Hepatic stellate cell (primary cell): ENCODE measurements around the gene TUBA4A.

Experiments used
- DNase-seq: peaks from one replicate; pipeline ENCODE4 v3.0.0; 2011; ENCODE audit warnings: low spot score

TUBA4A gene

DNA sequence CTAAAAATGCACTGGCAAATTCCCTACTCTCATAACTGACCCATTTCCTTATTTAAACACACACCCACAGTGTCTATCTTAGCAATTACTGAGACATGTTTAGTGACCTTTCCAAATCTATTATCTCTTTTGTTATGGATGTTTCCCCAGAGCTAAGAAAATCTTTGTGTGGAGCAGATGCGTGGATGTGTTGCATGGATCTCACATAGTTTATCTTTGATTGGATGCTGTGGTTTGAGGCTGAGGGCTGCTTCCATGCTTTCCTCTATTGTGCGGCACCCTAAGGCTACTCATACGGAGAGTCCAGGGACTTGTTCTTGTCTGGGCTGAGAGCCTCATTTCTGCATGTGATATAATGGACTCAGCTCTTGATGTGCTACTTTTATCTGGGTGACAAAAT is 19.4 kb downstream of the TUBA4A start:
- DNase-seq = no peak

GRCh38 chr2:219230059-219230540 is 23.6 kb downstream of the TUBA4A start:
- DNase-seq = peak; percentile 45

DNA sequence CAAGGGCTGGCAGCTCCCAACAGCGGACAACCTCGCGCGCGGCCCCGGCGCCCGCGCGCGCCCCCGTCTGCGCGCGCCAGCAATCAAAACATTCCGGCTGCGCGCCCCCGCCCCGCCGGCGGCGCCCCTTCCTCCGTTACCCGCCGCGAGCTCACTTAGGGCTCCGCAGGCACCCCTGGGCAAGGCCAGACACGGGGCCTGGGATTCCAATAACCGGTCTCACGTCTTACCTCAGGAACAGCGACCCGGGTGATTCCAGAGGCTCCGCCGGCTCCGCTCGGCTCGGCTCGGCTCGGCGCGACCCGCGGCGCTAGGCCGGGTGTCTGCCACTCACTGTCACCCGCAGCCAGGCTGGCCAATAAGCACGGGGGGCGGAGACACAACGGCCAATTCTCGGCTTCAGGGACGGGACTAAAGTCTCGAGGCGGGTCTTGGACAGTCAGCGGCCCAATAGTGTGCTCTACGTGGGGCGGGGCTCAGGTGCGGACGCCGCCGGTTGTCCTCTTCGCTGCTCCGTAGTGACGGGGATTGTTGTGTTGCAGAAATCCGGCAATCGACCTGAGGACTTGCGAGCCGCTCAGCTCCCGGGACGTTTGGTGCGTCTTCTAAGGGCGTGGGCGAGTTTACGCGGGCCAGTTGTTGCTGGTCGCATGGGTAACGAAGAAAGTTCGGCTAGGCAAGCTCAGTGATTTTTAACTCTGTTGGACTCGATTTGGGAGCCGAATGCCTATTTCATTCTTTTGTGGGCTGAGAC is 24.2 kb downstream of the TUBA4A start, which contains the start of the genes ANKZF1 and ATG9A:
Gene ANKZF1, plus strand, starts transcription at position 502 of the 754 bp plus-strand sequence. CDS start 452 bp downstream, outside the sequence.
Gene ATG9A, minus strand, starts transcription at position 332 of the 754 bp plus-strand sequence. CDS start 1,612 bp downstream, outside the sequence.
- peak; percentile 100 for DNase-seq

GRCh38 chr2:219228911-219229304 is 24.8 kb downstream of the TUBA4A start:
- no peak for DNase-seq

DNA sequence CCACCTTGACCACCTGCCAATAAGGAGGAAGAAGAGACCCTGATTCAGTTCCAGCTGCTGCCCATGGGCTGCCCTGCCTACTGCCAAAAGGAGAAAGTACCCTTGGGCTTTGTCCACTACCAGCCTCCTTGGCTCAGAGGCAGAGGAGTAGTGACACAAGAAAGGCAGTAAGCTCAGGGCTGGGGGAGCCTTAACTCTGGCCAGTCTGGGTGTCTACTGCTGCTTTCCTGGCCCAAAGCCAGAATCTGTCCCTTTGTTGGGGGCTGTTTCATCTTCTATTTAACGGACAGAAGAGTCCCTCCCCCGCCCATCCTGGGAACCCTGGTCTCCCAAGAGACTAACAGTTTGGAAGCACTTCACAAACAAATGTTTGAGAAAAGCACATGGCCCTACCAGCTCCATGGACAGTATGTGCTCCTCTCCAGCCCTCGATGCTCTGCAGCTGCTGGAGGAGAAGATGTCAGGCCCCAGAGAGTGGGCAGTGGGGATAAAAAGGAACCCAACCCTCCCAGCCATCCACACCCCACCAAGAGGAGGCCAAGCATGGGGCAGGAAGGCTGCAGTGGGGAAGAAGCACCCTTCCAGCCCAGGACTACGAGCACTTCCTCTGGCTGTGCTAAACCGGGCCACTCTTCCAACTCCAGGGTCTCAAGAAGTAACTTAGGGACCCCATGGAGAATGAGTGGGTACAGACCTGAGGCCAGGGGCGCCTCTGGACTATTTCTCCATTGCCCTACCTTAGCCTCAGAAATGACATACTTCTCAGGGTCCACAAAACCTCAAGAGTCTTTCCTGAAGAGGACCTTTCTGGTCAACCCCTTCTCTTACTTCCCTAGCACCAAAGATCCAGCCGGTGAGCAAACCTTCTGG is 25.4 kb downstream of the TUBA4A start:
- peak; percentile 37 for DNase-seq

- no peak for DNase-seq
Measured at GRCh38 chr2:219225350-219225749, 28.4 kb downstream of the TUBA4A start.

GRCh38 chr2:219223831-219224610 is 29.7 kb downstream of the TUBA4A start:
- no peak for DNase-seq

- DNase-seq = no peak
Measured at GRCh38 chr2:219221957-219222518, 31.7 kb downstream of the TUBA4A start.

GRCh38 chr2:219220652-219221402 is 32.9 kb downstream of the TUBA4A start:
- no peak for DNase-seq

- no peak for DNase-seq
Measured at GRCh38 chr2:219219784-219220532, 33.8 kb downstream of the TUBA4A start.

DNA sequence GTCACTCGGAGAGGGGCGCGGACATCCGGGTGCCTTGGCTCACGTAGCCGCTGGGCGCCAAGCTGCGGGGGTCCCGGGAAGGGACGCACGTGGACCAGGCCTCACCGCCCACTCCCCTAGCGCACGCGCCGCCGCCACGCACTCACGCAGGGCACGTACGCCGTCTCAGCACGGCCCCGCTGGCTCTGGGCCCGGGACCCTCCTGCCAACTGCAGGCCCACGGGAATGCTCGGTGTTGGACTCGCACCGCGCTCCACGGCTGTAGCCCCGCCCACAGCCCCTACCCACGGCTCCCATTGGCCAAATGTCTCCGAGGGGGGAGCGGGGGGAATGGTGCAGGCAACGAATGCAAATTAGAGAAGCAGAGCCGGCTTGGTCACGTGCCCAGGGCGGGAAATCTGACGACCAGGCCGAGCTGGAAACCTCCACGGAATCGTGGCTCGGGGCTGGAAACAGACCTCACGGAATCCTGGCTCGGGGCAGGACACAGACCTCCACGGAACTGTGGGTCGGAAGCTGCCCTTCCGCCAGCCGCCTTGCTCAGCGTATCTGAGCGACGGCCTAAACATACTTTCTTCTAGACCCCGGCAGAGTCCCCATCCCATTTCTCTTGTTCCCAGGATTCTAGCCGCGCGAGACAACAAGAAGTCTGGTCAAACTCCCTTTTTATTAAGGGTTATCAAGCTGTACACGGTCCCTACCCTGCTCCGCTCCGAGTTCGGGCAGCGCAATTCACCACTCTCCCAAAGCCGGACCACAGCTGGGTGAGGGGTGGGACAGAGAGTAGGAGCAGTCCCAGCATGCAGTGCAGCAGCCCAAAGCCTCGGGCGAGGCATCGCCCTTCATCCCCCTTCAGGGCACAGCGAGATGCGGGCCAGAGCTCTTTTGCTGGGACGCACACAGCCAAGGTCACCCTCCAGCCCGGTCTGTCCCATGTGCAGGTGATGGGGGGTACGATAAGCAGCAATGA is 34.7 kb downstream of the TUBA4A start, which contains the start of gene ABCB6:
Gene ABCB6, minus strand, starts transcription at position 227 of the 970 bp plus-strand sequence. CDS start 285 bp downstream, outside the sequence.
- peak; percentile 97 for DNase-seq

DNA sequence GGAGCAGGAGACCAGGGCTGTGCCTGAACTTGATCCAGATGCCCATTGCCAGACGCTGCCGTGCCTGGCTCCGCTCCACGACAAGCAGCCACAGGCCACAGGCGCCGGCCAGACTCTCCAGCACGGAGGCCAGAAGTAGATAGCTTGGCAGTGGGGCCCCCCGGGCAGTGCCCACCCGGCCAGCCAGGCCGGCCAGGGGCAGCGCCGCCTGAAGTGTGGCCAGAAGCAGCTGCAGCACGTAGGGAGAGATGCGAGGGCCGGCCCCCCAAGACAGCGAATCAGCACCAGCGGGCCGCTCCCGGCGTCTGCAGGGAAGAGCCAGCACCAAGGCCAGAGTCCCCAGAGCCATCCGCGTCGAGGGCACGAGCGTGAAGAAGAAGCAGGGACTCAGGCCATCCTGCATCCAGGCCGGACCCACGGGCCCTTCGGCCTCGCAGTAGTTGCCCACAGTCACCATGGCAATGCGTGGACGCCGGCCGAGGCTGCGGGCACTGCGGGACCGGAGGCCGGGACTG is 35.4 kb downstream of the TUBA4A start:
- peak; percentile 82 for DNase-seq

DNA sequence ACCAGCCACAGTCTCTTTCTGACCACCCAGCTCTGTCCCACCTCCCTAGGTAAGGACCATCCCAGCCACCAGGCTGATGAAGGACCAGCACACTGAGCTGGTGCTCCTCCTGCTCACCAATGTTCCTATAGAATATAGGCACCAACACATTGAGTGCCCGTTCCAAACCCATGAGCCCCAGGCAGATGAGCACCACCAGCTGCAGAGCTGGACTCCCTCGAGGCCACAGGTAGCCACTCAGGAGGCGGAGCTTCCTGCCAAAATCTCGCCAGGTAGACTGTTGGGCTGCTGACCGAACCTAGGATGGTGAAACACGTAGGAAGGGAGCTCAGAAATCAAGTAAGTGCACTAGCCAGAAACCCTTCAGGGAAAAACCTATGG is 37.2 kb downstream of the TUBA4A start:
- DNase-seq = no peak

- no peak for DNase-seq
Measured at GRCh38 chr2:219215871-219216534, 37.7 kb downstream of the TUBA4A start.

DNA sequence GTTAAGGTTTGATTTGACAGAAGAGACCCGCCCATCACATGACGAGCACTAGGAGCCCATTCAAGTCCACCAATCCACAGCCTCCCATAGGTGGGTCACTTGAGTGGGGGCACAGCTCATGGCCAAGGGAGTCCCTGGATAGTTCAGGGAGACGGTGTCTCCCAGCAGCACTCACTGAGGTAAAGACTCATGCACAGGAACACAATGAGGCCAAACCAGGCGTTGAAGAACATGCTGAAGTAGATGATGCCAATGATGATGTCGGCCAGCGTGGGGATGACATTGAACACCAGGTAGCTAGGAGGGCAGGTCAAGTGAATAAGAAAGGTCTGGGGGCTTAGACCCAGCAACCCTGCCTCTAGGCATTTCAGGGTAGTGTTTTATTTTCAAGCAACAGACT is 38.9 kb downstream of the TUBA4A start:
- no peak for DNase-seq

GRCh38 chr2:219214141-219214540 is 39.6 kb downstream of the TUBA4A start:
- DNase-seq = no peak

DNA sequence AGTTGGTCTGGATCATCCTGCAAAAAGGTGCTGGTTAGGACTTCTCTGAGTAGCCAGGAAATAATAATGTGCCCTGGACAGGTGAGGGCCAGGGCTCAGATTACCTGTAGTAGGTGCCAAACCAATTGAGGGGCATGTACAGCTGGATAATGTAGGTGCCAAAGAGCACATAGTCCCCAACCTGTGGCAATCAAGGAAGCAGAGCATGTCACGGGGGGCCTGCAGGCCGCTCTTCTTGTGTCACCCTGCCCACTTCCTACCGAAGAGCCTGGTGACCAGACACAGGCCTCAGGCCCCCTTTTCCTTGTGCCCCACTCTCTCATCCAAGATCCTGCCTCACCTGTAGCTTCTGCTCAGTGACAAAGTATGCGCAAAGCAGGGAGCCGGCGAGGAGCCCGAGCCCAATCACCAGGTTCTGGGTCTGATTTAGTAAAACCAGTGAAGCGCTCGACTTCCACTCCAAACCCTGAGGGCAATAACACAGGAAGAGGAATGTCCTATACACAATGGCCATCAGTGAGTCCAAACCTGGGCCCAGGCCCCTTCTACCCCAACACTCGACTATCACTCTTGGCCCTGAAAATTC is 40.1 kb downstream of the TUBA4A start:
- DNase-seq = no peak

- DNase-seq = no peak
Measured at GRCh38 chr2:219213026-219213415, 40.7 kb downstream of the TUBA4A start.
